Endodermal cell (in vitro differentiated cells): ENCODE measurements around the gene GNPDA1. TPM values are rescaled to one million over a fixed set of nuclear protein-coding genes. Genes with fewer than 3 reads are reported as not detected.

Experiments
- DNase-seq: peaks from one replicate; pipeline ENCODE4 v3.0.0-alpha.2; 2017
- H3K27ac ChIP-seq: 2 replicates; pipeline ENCODE4 v1.5.1; 2013; ENCODE audit warnings: mild to moderate bottlenecking, low read depth, low read length, moderate library complexity
- H3K27me3 ChIP-seq: 2 replicates; pipeline ENCODE4 v1.6.1; 2013; ENCODE audit warnings: mild to moderate bottlenecking, low read length, moderate library complexity; ENCODE audit not compliant: insufficient read depth, control insufficient read depth, poor library complexity, severe bottlenecking
- H3K36me3 ChIP-seq: 2 replicates; pipeline ENCODE4 v1.7.0; 2013; ENCODE audit warnings: mild to moderate bottlenecking, low read length, moderate library complexity; ENCODE audit not compliant: control insufficient read depth, insufficient read depth
- H3K4me1 ChIP-seq: one replicate; pipeline ENCODE4 v1.7.0; 2013; ENCODE audit warnings: low read length; ENCODE audit not compliant: control insufficient read depth, insufficient read depth
- H3K4me3 ChIP-seq: 2 replicates; pipeline ENCODE4 v1.5.1; 2013; ENCODE audit warnings: mild to moderate bottlenecking, low read length, moderate library complexity
- H3K9ac ChIP-seq: 2 replicates; pipeline ENCODE4 v1.6.1; 2013; ENCODE audit warnings: mild to moderate bottlenecking, low read length, moderate library complexity; ENCODE audit not compliant: poor library complexity, severe bottlenecking; ENCODE audit errors: extremely low read depth
- H3K9me3 ChIP-seq: 2 replicates; pipeline ENCODE4 v1.6.1; 2013; ENCODE audit warnings: mild to moderate bottlenecking, low read length, moderate library complexity; ENCODE audit not compliant: control insufficient read depth
- H3K27ac Mint-ChIP-seq: 2 replicates; pipeline ENCODE4 v1.8.0; 2020; ENCODE audit warnings: mixed read lengths
- H3K27me3 Mint-ChIP-seq: 2 replicates; pipeline ENCODE4 v1.8.0; 2021; ENCODE audit warnings: mild to moderate bottlenecking, mixed read lengths; ENCODE audit not compliant: insufficient read depth
- H3K36me3 Mint-ChIP-seq: 2 replicates; pipeline ENCODE4 v1.8.0; 2020; ENCODE audit warnings: low read depth, mixed read lengths
- H3K4me1 Mint-ChIP-seq: 2 replicates; pipeline ENCODE4 v1.8.0; 2020; ENCODE audit warnings: mixed read lengths
- H3K4me3 Mint-ChIP-seq: 2 replicates; pipeline ENCODE4 v1.8.0; 2020; ENCODE audit warnings: mild to moderate bottlenecking, moderate library complexity, mixed read lengths
- H3K9me3 Mint-ChIP-seq: 2 replicates; pipeline ENCODE4 v1.8.0; 2020; ENCODE audit warnings: mild to moderate bottlenecking, mixed read lengths
- CTCF ChIP-seq: fragments of 200-600 bp; sonication (generic); conservative IDR thresholded peaks from 2 replicates; pipeline ENCODE4 v1.5.0; 2021; ENCODE audit warnings: antibody characterized with exemption, mild to moderate bottlenecking
- WGBS, 2 experiments: methylation state at CpG; one replicate each; pipeline versions ENCODE4 v1.1.5 to v1.1.7; 2013; ENCODE audit warnings: missing lambda C conversion rate in 2 of 2, mixed read lengths in 1 of 2; ENCODE audit not compliant: insufficient coverage in 1 of 2, insufficient read length in 1 of 2; 5-methylcytosine and 5-hydroxymethylcytosine counted together
- total RNA-seq, 2 donors: library from RNA; stranded (reverse); fragmentation: NEBNext Ultra II Directional in 1 of 2; extraction: Animal tissue kit (Norgen Biotek cat#: 25700) in 1 of 2; gene quantifications; 2 replicates in 1 of 2; 3 replicates in 1 of 2; pipeline ENCODE4 v1.2.1, GENCODE V29; 2021

Gene GNPDA1
- total RNA-seq, 2 donors from 2014 or later, result 90.9 to 118 TPM

GRCh38 chr5:142011572-142012185, 1.1 kb downstream of the GNPDA1 start:
- Histone ChIP-seq H3K36me3 (peaks cover 26% of the 10 kb centered on the region), H3K9me3 (no peaks in the 10 kb centered on the region), H3K4me1 (no peaks in the 10 kb centered on the region), H3K27me3 (no peaks in the 10 kb centered on the region), H3K27ac (no peak overlapping the region), H3K9ac (no peak overlapping the region), H3K4me3 (no peak overlapping the region)
- no peak overlapping the region for H3K27ac Mint-ChIP-seq
- H3K4me3 Mint-ChIP-seq, result peak overlapping the region; percentile 74
- TF ChIP-seq CTCF, result no peak
- H3K9me3 Mint-ChIP-seq, result no peaks in the 10 kb centered on the region
- 94 to 100% methylated on average over 5 to 9 of the region's 9 CpGs for WGBS, 2 experiments
- DNase-seq, result no peak
- H3K27me3 Mint-ChIP-seq, result no peaks in the 10 kb centered on the region
- peaks cover 1% of the 10 kb centered on the region for H3K4me1 Mint-ChIP-seq
- H3K36me3 Mint-ChIP-seq, result peaks cover 35% of the 10 kb centered on the region

GRCh38 chr5:142009886-142010285, 2.9 kb downstream of the GNPDA1 start:
- Mint-ChIP-seq H3K36me3 (peaks cover 52% of the 10 kb centered on the region), H3K4me1 (peaks cover 1% of the 10 kb centered on the region), H3K4me3 (no peak overlapping the region), H3K27me3 (no peaks in the 10 kb centered on the region), H3K27ac (no peak overlapping the region), H3K9me3 (no peaks in the 10 kb centered on the region)
- H3K9me3 ChIP-seq, result no peaks in the 10 kb centered on the region
- H3K27ac ChIP-seq, result no peak overlapping the region
- DNase-seq, result no peak
- H3K4me3 ChIP-seq, result no peak overlapping the region
- H3K9ac ChIP-seq, result no peak overlapping the region
- no peaks in the 10 kb centered on the region for H3K4me1 ChIP-seq
- no peaks in the 10 kb centered on the region for H3K27me3 ChIP-seq
- TF ChIP-seq CTCF, result no peak
- WGBS, 2 experiments, result 94 to 97% methylated on average over 4 of the region's 4 CpGs
- peaks cover 35% of the 10 kb centered on the region for H3K36me3 ChIP-seq

GRCh38 chr5:142008813-142009212, 4.0 kb downstream of the GNPDA1 start:
- no peaks in the 10 kb centered on the region for H3K4me1 ChIP-seq
- no peaks in the 10 kb centered on the region for H3K27me3 Mint-ChIP-seq
- no peaks in the 10 kb centered on the region for H3K9me3 Mint-ChIP-seq
- H3K36me3 Mint-ChIP-seq, result peaks cover 62% of the 10 kb centered on the region
- no peak overlapping the region for H3K27ac ChIP-seq
- no peak overlapping the region for H3K27ac Mint-ChIP-seq
- no peak for TF ChIP-seq CTCF
- no peaks in the 10 kb centered on the region for H3K9me3 ChIP-seq
- H3K9ac ChIP-seq, result no peak overlapping the region
- no peak for DNase-seq
- peaks cover 1% of the 10 kb centered on the region for H3K4me1 Mint-ChIP-seq
- H3K27me3 ChIP-seq, result no peaks in the 10 kb centered on the region
- H3K4me3 Mint-ChIP-seq, result no peak overlapping the region
- H3K36me3 ChIP-seq, result peaks cover 44% of the 10 kb centered on the region
- no peak overlapping the region for H3K4me3 ChIP-seq
